Activated CD8-positive, alpha-beta memory T cell treated with anti-CD3 and anti-CD28 coated beads for 1 hour (primary cell): ENCODE results near the gene CILP.
A peak's percentile ranks its signal among the peaks of the same experiment; 100 is the strongest.
"Not testable (repeated sequence)": the region's sequence is repeated elsewhere in the genome, so short reads cannot be mapped to it uniquely, and the experiment has no call there.

Experiments used
- DNase-seq, 2 donors: peaks; one replicate each; pipeline ENCODE4 v3.0.0-alpha.2; 2020; ENCODE audit warnings: low read depth in 1 of 2; ENCODE audit errors: extremely low read depth in 1 of 2

Gene CILP

GRCh38 chr15:65195548-65195923 lies 15.7 kb downstream of the CILP start:
- no peak for DNase-seq

DNA sequence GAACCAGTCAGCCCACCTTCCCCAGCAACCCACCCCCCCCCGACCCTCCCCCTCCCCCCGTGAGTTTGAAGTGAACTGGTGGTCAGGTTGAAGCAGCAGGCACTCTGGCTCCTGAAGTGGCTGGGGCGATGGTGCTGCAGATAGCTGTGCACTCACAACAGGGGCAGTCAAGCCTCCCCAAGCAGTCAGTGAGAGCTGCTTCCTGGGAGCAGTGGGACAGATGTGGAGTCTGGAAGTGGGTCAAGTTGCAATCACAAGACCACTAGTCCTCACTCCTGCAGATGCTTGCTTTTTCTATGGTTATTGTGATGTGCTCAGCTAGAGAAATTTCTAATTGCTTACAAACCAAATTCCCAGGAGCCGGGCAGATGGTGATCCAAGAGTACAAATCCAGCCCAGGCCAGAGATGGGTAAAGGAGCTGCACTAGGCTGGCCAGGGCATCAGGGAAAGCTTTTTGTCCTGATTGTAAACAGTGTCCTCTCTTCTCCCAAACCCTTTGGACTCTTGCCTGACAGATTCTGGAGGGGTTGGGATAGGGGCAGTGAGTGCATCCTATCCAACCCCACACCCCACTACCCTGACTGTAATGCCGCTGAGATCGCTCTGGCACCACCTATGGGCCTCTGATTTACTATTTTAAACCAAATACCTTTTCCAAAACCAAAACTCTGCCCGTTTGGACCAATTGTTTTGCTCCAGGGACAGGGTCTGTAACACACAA lies 16.3 kb downstream of the CILP start:
- DNase-seq = no peak

DNA sequence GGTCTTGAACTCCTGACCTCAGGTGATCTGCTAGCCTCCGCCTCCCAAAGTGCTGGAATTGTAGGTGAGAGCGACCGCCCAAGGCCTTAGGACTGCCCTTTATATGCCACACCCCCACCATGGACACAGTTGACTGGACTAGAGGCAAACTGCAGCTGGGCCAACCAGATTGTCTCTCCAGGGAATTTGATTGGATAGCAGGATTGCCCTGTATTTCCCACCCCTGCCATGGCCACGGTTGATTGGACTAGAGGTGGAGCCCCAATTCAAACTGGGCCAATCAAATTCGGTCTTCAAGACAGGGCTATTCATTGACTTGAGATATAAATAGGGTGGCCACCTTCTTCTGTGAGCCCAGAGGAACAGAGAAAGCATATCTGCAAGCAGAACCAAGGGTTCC lies 19.3 kb downstream of the CILP start:
- DNase-seq = no peak

- DNase-seq = no peak
Measured at GRCh38 chr15:65189102-65189740, 22.1 kb downstream of the CILP start.

DNA sequence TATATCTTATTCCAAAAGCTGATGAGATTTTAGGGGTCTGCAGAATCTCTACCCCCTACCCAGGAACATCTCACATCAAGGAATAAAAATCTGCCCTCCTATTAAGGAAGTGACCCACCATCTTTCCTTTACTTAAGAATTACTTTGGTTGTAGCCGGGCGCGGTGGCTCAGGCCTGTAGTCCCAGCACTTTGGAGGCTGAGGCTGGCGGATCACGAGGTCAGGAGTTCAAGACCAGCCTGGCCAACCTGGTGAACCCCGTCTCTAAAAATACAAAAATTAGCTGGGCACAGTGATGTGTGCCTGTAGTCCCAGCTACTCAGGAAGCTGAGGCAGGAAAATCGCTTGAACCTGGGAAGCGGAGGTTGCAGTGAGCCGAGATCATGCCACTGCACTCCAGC lies 22.8 kb downstream of the CILP start:
- not testable (repeated sequence) for DNase-seq

DNA sequence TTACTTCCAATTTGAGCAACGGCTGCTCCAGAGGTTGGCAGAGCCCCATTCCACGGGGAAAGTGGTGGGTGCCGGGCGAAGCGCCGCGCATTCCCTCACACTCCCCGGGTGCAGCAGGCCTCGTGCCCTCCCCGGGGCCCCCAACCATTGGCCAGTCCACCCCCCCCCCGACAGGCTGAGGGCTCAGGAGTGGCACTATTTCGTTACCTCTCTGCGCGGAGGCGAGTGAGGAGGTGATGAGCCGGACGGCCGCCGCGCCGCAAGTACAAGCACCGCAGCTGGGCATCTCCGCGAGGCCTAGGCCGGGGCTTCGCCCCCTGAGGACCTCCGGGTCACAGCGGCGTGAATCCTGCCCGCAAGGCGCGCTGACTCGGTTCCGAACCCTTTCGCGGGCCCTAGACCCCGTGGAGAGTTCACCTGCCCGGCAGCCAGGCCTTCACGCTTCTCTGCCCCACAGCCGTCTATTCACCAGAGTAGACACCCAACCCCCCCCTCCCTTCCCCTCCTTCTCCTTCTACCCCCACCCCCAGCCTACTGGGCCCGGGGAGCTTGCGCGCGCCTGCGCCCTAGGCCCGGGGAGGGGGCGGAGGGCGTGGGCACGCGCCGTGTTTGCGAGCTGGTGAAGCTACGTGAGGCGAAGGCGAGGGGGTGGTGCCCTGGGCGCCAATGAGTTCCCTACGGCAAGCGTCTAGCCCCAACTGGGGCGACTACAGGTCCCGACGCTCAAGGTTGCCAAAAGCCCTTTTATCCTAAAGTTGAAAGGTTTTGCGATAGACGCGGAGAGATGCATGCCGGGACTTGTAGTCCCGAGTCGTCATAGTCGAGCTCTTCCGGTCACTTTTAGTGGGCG lies 26.2 kb downstream of the CILP start, which contains the start of gene CLPX:
Gene CLPX (minus strand): TSS at position 475 of the 850 bp plus-strand sequence. CDS start 189 bp downstream, at position 286.
- DNase-seq = peak; percentile 81 to 82

DNA sequence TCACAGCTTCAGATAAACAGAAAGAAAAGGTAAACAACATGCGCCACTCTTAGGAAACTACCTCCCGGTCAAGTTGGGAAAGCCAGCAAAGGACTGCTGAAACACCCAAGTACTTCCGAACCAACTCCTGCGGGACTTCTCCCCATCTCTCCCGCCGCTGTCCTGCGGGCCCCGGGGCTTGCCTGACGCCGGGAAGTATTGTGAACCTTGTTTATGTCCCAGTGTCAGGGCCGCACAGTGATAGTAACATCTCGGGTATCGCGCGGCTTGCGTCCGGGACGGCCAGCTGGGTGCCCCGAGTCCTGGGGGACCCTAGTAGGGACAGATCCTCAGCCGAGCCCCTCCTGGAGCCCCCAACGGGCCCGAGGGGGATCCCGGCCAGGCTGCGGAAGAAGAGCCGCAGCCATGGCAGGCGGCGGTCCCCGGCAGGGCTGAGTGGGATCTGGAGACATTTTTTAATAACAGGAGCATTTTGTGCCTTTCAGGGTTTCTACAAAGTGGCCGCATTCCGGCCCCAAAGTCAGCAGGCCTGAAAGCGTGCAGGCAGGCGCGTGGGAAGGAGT lies 26.9 kb downstream of the CILP start:
- DNase-seq = peak in 1 of 2 donors; percentile 11

DNA sequence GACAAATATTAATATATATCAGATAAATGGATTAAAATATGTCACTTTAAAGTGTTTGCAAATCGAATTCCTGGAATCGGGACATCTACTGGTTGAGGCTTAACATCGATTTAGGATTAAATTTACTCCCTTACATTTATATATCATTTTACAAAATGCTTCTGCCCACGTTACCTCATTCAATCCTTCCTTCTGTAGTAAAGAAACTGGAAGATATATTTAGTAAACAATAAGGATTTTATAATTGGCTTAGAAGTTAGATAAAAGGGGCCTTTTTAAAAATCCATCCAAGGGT lies 27.5 kb downstream of the CILP start:
- no peak for DNase-seq

- DNase-seq = no peak
Measured at GRCh38 chr15:65182538-65182937, 28.7 kb downstream of the CILP start.

GRCh38 chr15:65181582-65182353 lies 29.5 kb downstream of the CILP start:
- DNase-seq = not testable (repeated sequence)

DNA sequence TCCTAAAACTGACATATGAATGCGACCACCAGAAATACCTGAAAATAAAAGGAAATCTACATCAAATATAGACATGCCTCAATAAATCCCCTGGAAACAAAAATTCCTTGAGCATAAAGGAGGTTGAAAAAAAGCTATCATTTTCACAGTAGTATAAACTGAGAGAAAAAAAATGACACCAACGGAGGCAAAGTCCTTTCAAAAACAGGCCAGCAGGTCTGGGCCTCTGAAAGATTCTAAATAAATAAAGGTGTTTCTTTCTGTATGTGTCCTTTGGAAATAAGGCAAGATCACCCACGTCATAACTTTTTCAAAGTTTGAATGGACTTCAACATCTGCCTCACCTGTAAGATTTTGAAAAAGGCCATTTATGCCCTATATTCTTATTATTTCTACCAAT lies 31.1 kb downstream of the CILP start:
- no peak for DNase-seq

GRCh38 chr15:65177901-65178300 lies 33.4 kb downstream of the CILP start:
- DNase-seq = no peak

GRCh38 chr15:65176056-65176455 lies 35.2 kb downstream of the CILP start:
- DNase-seq = no peak

- no peak for DNase-seq
Measured at GRCh38 chr15:65175511-65175910, 35.8 kb downstream of the CILP start.

DNA sequence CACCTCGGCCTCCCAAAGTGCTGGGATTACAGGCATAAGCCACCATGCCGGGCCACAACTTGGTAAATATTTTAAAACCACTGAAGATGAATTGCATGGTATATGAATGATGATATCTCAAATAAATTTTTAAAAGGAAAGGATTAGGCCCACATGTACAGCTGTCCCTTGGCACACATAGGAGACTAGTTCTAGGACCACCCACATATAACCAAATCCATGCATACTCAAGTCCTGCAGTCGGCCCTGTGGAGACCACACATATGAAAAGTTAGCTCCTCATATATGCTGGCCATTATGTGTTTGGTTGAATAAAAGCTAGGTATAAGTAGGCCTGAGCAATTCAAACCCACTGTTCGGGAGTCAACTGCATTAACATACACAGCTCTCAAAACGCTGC lies 36.8 kb downstream of the CILP start:
- DNase-seq = no peak

GRCh38 chr15:65172531-65172930 lies 38.7 kb downstream of the CILP start:
- no peak for DNase-seq

DNA sequence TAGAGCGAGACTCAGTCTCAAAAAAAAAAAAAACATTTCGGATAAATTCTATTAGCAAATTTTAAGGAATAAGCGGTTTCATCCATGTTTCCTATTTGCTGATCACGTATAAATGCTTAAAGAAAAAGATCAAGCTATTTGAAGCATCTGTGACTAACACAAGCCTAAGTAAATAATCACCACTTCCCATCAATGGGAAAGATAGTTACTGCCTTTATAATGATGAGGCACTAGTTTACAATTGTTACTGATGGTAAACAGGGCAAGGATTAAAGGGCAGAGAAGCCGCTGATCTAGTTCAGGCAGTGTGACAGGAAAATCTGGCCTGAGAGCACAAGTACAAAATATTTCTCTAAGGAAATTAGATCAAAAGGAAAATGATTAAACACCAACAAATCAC lies 39.8 kb downstream of the CILP start:
- DNase-seq = no peak

DNA sequence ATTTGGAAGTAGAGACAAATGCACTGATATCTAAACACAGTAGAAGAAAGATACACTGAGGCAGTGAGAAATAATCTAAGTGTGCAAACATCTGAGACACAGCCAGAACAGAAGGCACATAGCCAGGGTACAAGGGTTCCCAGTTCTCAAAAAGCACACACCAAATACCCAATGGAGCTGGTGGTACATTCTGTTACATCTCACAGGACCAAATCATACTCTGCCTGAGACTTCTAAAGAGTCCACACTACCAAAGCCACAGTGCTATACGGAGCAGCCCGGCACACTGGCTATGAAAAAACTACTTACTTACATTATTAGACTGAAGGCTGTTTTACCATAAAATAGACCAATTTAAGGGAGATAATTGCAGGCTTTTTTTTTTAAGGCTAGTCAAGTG lies 45.4 kb downstream of the CILP start:
- DNase-seq = no peak

DNA sequence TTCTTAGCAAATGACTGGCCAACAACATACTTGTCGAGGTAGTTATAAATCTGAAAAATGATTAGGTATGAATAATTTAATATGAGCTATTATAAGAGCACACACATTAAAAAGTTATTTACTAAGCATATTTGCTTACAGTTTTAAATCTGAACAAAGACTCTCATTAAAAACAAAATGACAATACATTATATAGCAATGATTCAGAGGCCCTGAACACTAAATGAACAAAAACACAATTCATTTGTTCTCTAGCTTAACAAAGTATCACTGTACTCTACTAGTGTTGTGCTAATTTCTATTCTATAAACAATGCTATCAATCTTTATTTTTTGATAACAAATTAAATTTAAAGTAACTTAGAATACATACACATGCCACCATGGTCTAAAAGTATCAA lies 47.1 kb downstream of the CILP start:
- no peak for DNase-seq

DNA sequence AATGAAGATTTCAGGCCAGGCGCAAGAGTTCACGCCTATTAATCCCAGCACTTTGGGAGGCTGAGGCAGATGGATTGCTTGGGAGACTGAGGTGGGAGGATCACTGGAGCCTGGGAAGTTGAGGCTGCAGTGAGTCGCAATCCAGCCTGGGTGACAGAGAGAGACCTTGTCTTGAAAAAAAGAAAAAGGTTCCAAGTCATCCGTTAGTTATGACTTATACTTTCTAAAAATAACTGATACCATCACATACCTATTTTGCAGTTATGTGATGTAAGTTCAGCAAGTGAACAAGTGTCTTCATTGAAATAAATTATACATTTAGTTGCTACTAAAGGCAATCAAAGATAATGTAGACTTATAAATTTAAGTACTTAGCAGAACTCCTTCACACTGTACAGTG lies 48.2 kb downstream of the CILP start:
- no peak for DNase-seq

DNA sequence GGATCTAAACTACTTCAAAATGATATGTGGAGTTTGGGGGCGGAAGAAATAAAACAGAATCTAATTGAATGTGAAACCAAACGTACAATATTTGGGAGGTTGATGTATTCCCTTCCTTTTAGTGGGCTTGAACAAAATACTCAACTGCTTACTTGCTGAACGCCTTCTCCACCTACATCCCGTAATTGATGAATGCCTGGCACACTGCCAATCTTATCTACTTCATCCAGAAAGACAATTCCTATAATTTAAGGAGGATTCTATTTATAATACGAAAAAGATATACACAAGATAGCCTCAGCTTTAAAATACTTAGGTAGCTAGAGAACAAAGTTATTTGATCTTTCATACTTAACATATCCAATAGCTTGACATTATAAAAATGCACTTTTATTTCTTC lies 54.6 kb downstream of the CILP start:
- no peak for DNase-seq
